ENCODE results near the gene SLC5A5.
A peak's percentile ranks its signal among the peaks of the same experiment; 100 is the strongest.

Gene SLC5A5

GRCh38 chr19:17920527-17920926, 48.8 kb downstream of the SLC5A5 start:
- DNase-seq (ENCODE audit: low spot score), result no peak

GRCh38 chr19:17922138-17922537, 50.4 kb downstream of the SLC5A5 start:
- DNase-seq (ENCODE audit: low spot score), result no peak

GRCh38 chr19:17926044-17926443, 54.3 kb downstream of the SLC5A5 start:
- DNase-seq (ENCODE audit: low spot score), result no peak

- DNase-seq (ENCODE audit: low spot score), result no peak
Measured at GRCh38 chr19:17929056-17929455, 57.3 kb downstream of the SLC5A5 start.

GRCh38 chr19:17931532-17932191, 59.9 kb downstream of the SLC5A5 start:
- DNase-seq (ENCODE audit: low spot score), result no peak

- peak; percentile 95 for DNase-seq (ENCODE audit: low spot score)
Measured at GRCh38 chr19:17932485-17933338, 61.0 kb downstream of the SLC5A5 start, which contains the start of gene CCDC124. Gene CCDC124, plus strand, starts transcription at chr19:17933015. Its CDS starts 3,406 bp downstream, at chr19:17936421.

- no peak for DNase-seq (ENCODE audit: low spot score)
Measured at GRCh38 chr19:17933414-17934129, 61.8 kb downstream of the SLC5A5 start.

- DNase-seq (ENCODE audit: low spot score), result no peak
Measured at GRCh38 chr19:17936379-17936778, 64.6 kb downstream of the SLC5A5 start.

- DNase-seq (ENCODE audit: low spot score), result no peak
Measured at GRCh38 chr19:17937371-17937900, 65.7 kb downstream of the SLC5A5 start.

GRCh38 chr19:17938092-17938845, 66.5 kb downstream of the SLC5A5 start:
- DNase-seq (ENCODE audit: low spot score), result peak; percentile 85

- DNase-seq (ENCODE audit: low spot score), result no peak
Measured at GRCh38 chr19:17942181-17942580, 70.4 kb downstream of the SLC5A5 start.

- DNase-seq (ENCODE audit: low spot score), result no peak
Measured at GRCh38 chr19:17942582-17943273, 71.0 kb downstream of the SLC5A5 start.

- DNase-seq (ENCODE audit: low spot score), result peak; percentile 37
Measured at GRCh38 chr19:17943274-17944221, 71.8 kb downstream of the SLC5A5 start.

- DNase-seq (ENCODE audit: low spot score), result no peak
Measured at GRCh38 chr19:17944301-17944700, 72.6 kb downstream of the SLC5A5 start.
